Trophoblast cell (in vitro differentiated cells and primary cell): ENCODE measurements around the gene ACAP3.

ENCODE experiments used
- DNase-seq, 2 donors: peaks; one replicate each; pipeline ENCODE4 v3.0.0-alpha.2; 2016
- H2AFZ ChIP-seq: 2 replicates; pipeline ENCODE4 v1.6.1; 2013; ENCODE audit warnings: low read length, moderate library complexity, mild to moderate bottlenecking; ENCODE audit not compliant: insufficient read depth, poor library complexity
- H2AK5ac ChIP-seq: 2 replicates; pipeline ENCODE4 v1.6.1; 2013; ENCODE audit warnings: mild to moderate bottlenecking, low read length
- H2BK120ac ChIP-seq: 2 replicates; pipeline ENCODE4 v1.6.1; 2013; ENCODE audit warnings: low read length, mild to moderate bottlenecking, moderate library complexity; ENCODE audit not compliant: insufficient read depth, poor library complexity
- H2BK12ac ChIP-seq: 2 replicates; pipeline ENCODE4 v1.6.1; 2013; ENCODE audit warnings: mild to moderate bottlenecking, low read length, moderate library complexity
- H2BK5ac ChIP-seq: 2 replicates; pipeline ENCODE4 v1.6.1; 2013; ENCODE audit warnings: low read length, low read depth, moderate library complexity, mild to moderate bottlenecking; ENCODE audit not compliant: poor library complexity
- H3K14ac ChIP-seq: 2 replicates; pipeline ENCODE4 v1.6.1; 2013; ENCODE audit warnings: mild to moderate bottlenecking, low read length
- H3K18ac ChIP-seq: 2 replicates; pipeline ENCODE4 v1.6.1; 2013; ENCODE audit warnings: mild to moderate bottlenecking, low read length
- H3K23ac ChIP-seq: 2 replicates; pipeline ENCODE4 v1.6.1; 2013; ENCODE audit warnings: low read length
- H3K27ac ChIP-seq: 2 replicates; pipeline ENCODE4 v1.5.1; 2013; ENCODE audit warnings: low read depth, mild to moderate bottlenecking, inconsistent platforms, low read length, moderate library complexity
- H3K27me3 ChIP-seq: 2 replicates; pipeline ENCODE4 v1.6.1; 2013; ENCODE audit warnings: inconsistent platforms, mild to moderate bottlenecking, low read length, moderate library complexity; ENCODE audit not compliant: insufficient read depth
- H3K36me3 ChIP-seq, 2 experiments: 1 replicate in 1 of 2; 2 replicates in 1 of 2; pipeline ENCODE4 v1.6.1; 2013; ENCODE audit warnings: low read length in 2 of 2, mild to moderate bottlenecking in 2 of 2, moderate library complexity in 1 of 2; ENCODE audit not compliant: insufficient read depth in 2 of 2, control insufficient read depth in 1 of 2
- H3K4ac ChIP-seq: 2 replicates; pipeline ENCODE4 v1.6.1; 2013; ENCODE audit warnings: low read depth, mild to moderate bottlenecking, low read length, moderate library complexity
- H3K4me1 ChIP-seq, 2 experiments: 1 replicate in 1 of 2; 2 replicates in 1 of 2; pipeline ENCODE4 v1.6.1; 2013; ENCODE audit warnings: low read length in 2 of 2, mild to moderate bottlenecking in 2 of 2, moderate library complexity in 1 of 2; ENCODE audit not compliant: insufficient read depth in 2 of 2, control insufficient read depth in 1 of 2
- H3K4me2 ChIP-seq: 2 replicates; pipeline ENCODE4 v1.6.1; 2013; ENCODE audit warnings: inconsistent platforms, mild to moderate bottlenecking, low read length, moderate library complexity
- H3K4me3 ChIP-seq: 2 replicates; pipeline ENCODE4 v1.5.1; 2013; ENCODE audit warnings: mild to moderate bottlenecking, low read depth, low read length, inconsistent platforms
- H3K79me1 ChIP-seq: one replicate; pipeline ENCODE4 v1.6.1; 2013; ENCODE audit warnings: low read length
- H3K79me2 ChIP-seq: 2 replicates; pipeline ENCODE4 v1.6.1; 2013; ENCODE audit warnings: low read length, mild to moderate bottlenecking; ENCODE audit not compliant: control insufficient read depth, insufficient read depth, poor library complexity
- H3K9ac ChIP-seq: 2 replicates; pipeline ENCODE4 v1.6.1; 2013; ENCODE audit warnings: mild to moderate bottlenecking, low read length
- H3K9me3 ChIP-seq: 2 replicates; pipeline ENCODE4 v1.6.1; 2013; ENCODE audit warnings: low read depth, mild to moderate bottlenecking, control low read depth, inconsistent platforms, low read length; ENCODE audit not compliant: insufficient read depth
- H4K12ac ChIP-seq: 2 replicates; pipeline ENCODE4 v1.6.1; 2013; ENCODE audit warnings: low read depth, mild to moderate bottlenecking, low read length, moderate library complexity
- H4K8ac ChIP-seq: 2 replicates; pipeline ENCODE4 v1.6.1; 2013; ENCODE audit warnings: low read depth, mild to moderate bottlenecking, low read length, moderate library complexity
- H4K91ac ChIP-seq: one replicate; pipeline ENCODE4 v1.6.1; 2013; ENCODE audit warnings: low read depth, mild to moderate bottlenecking, low read length, moderate library complexity
- WGBS: extraction: QIAGEN DNeasy Blood & Tissue Kit; methylation state at CpG from one replicate; pipeline ENCODE4 v1.1.7; 2013; ENCODE audit warnings: missing lambda C conversion rate; ENCODE audit not compliant: insufficient read length, insufficient coverage; ENCODE audit errors: extremely low coverage; 5-methylcytosine and 5-hydroxymethylcytosine counted together

The ACAP3 gene

DNA sequence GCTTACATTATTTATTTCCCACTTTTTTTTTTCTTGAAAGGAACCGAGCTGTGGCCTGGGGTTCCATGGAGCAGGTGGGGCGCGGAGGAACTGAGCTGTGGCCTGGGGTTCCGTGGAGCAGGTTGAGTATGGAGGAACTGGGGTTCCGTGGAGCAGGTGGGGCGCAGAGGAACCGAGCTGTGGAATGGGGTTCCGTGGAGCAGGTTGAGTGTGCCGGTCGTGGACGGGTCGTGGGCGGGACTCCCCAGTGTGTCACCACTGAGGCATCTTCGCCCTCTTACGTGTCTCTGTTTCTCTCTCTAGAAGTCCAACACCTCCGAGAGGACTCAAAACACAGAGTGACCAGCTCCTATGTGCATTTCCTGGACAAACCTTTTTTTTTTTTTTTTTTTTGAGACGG is 28.7 kb downstream of the ACAP3 start:
- Histone ChIP-seq H3K79me2 (peaks cover 2% of the 10 kb centered on the region), H3K27ac (no peak overlapping the region), H3K4me1 (peaks cover 5 to 6% of the 10 kb centered on the region in 2 experiments), H3K36me3 (no peaks in the 10 kb centered on the region), H3K4me2 (no peak overlapping the region), H3K27me3 (no peaks in the 10 kb centered on the region), H3K9me3 (peaks cover 5% of the 10 kb centered on the region), H2AK5ac (no peak overlapping the region), H3K18ac (no peak overlapping the region), H4K12ac (no peak overlapping the region), H2BK120ac (no peak overlapping the region), H2AFZ (no peak overlapping the region), H3K23ac (no peak overlapping the region), H2BK12ac (no peak overlapping the region), H4K91ac (no peak overlapping the region), H4K8ac (no peak overlapping the region), H3K9ac (no peak overlapping the region), H3K79me1 (peaks cover 2% of the 10 kb centered on the region), H3K4me3 (no peak overlapping the region), H3K4ac (no peak overlapping the region), H2BK5ac (no peak overlapping the region), H3K14ac (no peak overlapping the region)
- DNase-seq: no peak
- WGBS: no CpG with 5 or more reads among the region's 17 CpGs

DNA sequence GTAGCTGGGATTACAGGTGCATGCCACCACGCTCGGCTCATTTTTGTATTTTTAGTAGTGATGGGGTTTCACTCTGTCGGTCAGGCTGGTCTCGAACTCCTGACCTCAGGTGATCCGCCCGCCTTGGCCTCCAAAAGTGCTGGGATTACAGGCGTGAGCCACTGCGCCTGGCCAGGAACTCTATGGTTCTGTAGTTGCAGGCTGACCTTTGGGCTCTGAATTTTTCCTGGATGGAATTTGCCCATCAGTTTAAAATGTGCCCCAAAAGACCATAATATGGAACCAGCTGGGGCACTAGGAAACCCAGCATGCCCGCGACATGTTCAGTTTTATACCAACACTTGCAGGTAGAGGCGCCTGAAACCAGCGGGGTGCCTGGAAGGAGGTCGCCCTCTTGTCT is 29.1 kb downstream of the ACAP3 start:
- Histone ChIP-seq H3K4me2 (no peak overlapping the region), H2BK120ac (no peak overlapping the region), H3K23ac (no peak overlapping the region), H3K18ac (no peak overlapping the region), H3K14ac (no peak overlapping the region), H3K79me1 (peaks cover 4% of the 10 kb centered on the region), H2AK5ac (no peak overlapping the region), H3K4ac (no peak overlapping the region), H4K8ac (no peak overlapping the region), H2AFZ (no peak overlapping the region), H3K79me2 (peaks cover 3% of the 10 kb centered on the region), H3K36me3 (no peaks in the 10 kb centered on the region), H3K4me1 (peaks cover 5 to 6% of the 10 kb centered on the region in 2 experiments), H3K9me3 (peaks cover 5% of the 10 kb centered on the region), H2BK5ac (no peak overlapping the region), H4K12ac (no peak overlapping the region), H3K27ac (no peak overlapping the region), H3K4me3 (no peak overlapping the region), H3K9ac (no peak overlapping the region), H4K91ac (no peak overlapping the region), H2BK12ac (no peak overlapping the region), H3K27me3 (no peaks in the 10 kb centered on the region)
- DNase-seq: no peak
- no CpG with 5 or more reads among the region's 13 CpGs for WGBS

DNA sequence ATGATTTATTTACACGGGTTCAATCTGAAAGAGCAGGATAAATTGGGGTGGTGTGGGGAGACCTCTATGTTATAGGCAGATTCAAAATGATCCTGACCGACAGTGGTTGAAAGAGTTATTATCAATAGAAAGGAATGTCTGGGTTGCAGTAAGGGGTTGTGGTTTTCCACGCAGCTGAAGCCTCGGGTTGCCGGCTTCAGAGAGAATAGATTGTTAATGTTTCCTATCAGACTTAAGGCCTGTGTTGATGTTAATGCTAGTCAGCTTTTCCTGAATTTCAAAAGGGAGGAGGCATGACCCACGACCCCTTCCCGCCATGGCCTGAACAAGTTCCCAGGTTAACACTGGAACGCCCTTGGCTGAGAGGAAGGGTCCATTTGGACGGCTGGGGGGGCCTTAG is 31.9 kb downstream of the ACAP3 start:
- H2BK5ac ChIP-seq: no peak overlapping the region
- H3K27me3 ChIP-seq: no peaks in the 10 kb centered on the region
- peaks cover 13 to 17% of the 10 kb centered on the region in 2 experiments for H3K4me1 ChIP-seq
- no peak overlapping the region for H3K18ac ChIP-seq
- H3K79me1 ChIP-seq: peaks cover 9% of the 10 kb centered on the region
- H3K23ac ChIP-seq: no peak overlapping the region
- no peak overlapping the region for H2BK120ac ChIP-seq
- H3K9ac ChIP-seq: no peak overlapping the region
- no peak overlapping the region for H3K4me3 ChIP-seq
- WGBS: no CpG with 5 or more reads among the region's 9 CpGs
- no peak overlapping the region for H4K8ac ChIP-seq
- no peak overlapping the region for H3K4ac ChIP-seq
- H4K12ac ChIP-seq: no peak overlapping the region
- H2AFZ ChIP-seq: no peak overlapping the region
- no peak overlapping the region for H4K91ac ChIP-seq
- no peak overlapping the region for H2AK5ac ChIP-seq
- H3K36me3 ChIP-seq: peaks cover 2 to 5% of the 10 kb centered on the region in 2 experiments
- no peak overlapping the region for H3K27ac ChIP-seq
- peaks cover 4% of the 10 kb centered on the region for H3K9me3 ChIP-seq
- peaks cover 21% of the 10 kb centered on the region for H3K79me2 ChIP-seq
- no peak overlapping the region for H3K14ac ChIP-seq
- no peak for DNase-seq
- no peak overlapping the region for H3K4me2 ChIP-seq
- no peak overlapping the region for H2BK12ac ChIP-seq

DNA sequence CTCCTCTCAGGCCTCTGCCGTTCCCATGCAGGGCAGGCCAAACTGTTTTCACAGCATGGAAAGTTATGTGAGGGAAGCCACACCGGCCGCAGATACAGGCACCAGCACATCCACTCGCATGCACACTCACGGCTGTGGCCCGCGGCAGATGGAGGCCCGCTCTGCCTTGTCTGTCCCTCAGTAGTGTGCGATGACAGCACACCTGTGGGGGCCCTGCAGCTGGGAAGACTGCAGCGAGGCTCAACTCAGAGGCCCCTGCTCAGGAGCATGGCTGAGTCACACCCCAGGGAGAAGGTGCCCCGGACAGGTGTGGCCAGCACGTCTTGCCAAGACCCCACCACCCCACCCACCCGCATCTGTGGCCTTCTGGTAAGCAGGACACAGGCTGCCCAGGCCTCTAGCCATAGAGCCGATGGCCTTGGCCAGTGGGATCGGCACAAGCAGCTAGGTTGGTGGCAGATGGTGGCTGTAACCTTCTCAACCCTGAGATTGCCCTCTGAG is 32.7 kb downstream of the ACAP3 start:
- Histone ChIP-seq H3K4me1 (peaks cover 13 to 20% of the 10 kb centered on the region in 2 experiments), H4K12ac (no peak overlapping the region), H3K27ac (no peak overlapping the region), H3K4me2 (no peak overlapping the region), H2AK5ac (no peak overlapping the region), H2AFZ (no peak overlapping the region), H3K9me3 (peaks cover 4% of the 10 kb centered on the region), H3K18ac (no peak overlapping the region), H2BK12ac (no peak overlapping the region), H2BK120ac (no peak overlapping the region), H3K23ac (no peak overlapping the region), H4K91ac (no peak overlapping the region), H2BK5ac (no peak overlapping the region), H3K9ac (no peak overlapping the region), H3K14ac (no peak overlapping the region), H3K36me3 (peaks cover 5 to 10% of the 10 kb centered on the region in 2 experiments), H3K79me1 (peaks cover 9% of the 10 kb centered on the region), H3K79me2 (peaks cover 25% of the 10 kb centered on the region), H3K4me3 (no peak overlapping the region), H3K4ac (no peak overlapping the region), H4K8ac (no peak overlapping the region), H3K27me3 (no peaks in the 10 kb centered on the region)
- peak; percentile 45 to 50 for DNase-seq
- WGBS: no CpG with 5 or more reads among the region's 15 CpGs
